ENCODE measurements around the gene C2orf72. TPM values are rescaled to one million over a fixed set of nuclear protein-coding genes. Genes with fewer than 3 reads are reported as not detected.

The C2orf72 gene
- total and polyA plus RNA-seq, 2 experiments from 2014 or later: 5.3 to 5.4 TPM

DNA sequence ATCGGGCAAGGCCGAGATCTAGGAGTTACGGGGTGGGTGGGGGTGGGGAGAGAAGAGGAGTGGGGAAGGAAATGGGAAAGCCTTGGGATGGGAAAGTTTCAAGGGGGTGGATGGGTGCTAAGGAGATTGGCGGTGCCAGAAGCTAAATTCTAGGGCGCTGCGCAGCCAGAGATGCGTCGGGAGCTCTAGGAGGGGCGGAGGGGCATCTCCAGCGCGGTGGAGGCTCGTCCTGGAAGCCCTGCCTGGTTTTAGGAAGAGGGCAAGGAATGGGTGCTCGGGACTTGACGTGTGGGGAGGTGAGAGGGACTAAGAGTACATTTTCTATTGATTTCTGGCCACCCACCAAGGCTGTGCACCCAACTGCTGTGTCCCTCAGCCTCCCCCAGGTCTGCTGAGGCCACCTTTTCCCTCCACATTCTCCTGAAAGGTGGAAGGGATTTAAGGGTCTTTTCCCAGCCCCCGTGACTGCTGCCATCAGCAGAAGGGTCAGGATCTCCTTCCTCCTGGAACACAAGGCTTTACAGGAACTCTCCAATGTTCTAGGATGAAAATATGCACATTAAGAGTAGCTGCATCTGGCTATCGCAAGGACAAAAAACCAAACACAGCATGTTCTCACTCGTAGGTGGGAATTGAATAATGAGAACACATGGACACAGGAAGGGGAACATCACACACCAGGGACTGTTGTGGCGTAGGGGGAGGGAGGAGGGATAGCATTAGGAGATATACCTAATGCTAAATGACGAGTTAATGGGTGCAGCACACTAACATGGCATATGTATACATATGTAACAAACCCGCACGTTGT is 1.4 kb downstream of the C2orf72 start:
- H3K36me3 ChIP-seq: no peaks in the 10 kb centered on the region
- peaks cover 55% of the 10 kb centered on the region for H3K27me3 ChIP-seq
- no peaks in the 10 kb centered on the region for H3K9me3 ChIP-seq (ENCODE audit: low read depth)
- no peaks in the 10 kb centered on the region for H3K4me1 ChIP-seq (ENCODE audit: low read depth)
- DNase-seq (ENCODE audit: low read depth in 1 of 2, low spot score in 1 of 2): no peak
- H3K4me3 ChIP-seq: peak overlapping the region; percentile 21
- no peak overlapping the region for H3K27ac ChIP-seq
- TF ChIP-seq, protein P1, sequence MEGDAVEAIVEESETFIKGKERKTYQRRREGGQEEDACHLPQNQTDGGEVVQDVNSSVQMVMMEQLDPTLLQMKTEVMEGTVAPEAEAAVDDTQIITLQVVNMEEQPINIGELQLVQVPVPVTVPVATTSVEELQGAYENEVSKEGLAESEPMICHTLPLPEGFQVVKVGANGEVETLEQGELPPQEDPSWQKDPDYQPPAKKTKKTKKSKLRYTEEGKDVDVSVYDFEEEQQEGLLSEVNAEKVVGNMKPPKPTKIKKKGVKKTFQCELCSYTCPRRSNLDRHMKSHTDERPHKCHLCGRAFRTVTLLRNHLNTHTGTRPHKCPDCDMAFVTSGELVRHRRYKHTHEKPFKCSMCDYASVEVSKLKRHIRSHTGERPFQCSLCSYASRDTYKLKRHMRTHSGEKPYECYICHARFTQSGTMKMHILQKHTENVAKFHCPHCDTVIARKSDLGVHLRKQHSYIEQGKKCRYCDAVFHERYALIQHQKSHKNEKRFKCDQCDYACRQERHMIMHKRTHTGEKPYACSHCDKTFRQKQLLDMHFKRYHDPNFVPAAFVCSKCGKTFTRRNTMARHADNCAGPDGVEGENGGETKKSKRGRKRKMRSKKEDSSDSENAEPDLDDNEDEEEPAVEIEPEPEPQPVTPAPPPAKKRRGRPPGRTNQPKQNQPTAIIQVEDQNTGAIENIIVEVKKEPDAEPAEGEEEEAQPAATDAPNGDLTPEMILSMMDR (IDR thresholded peaks at IDR 0.05; ENCODE audit: low read depth, low read length): no peak

DNA sequence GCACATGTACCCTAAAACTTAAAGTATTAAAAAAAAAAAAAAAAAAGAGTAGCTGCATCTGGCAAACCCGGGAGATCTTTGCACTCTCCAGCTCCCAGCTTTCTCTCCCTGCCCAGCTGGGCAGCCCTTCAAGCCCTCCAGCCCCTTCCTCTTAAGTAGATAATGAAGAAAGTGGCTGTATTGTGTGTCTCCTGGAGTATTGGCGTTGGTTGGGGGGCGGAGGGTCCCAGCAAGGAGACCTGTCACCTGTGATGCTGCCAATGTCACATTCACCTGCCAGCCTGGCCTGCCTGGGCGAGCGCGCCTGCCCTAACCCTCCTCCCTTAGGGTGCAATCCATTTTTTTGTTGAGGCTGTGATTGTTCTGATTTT is 2.0 kb downstream of the C2orf72 start:
- no peaks in the 10 kb centered on the region for H3K4me1 ChIP-seq (ENCODE audit: low read depth)
- no peaks in the 10 kb centered on the region for H3K36me3 ChIP-seq
- H3K27ac ChIP-seq: no peak overlapping the region
- peaks cover 50% of the 10 kb centered on the region for H3K27me3 ChIP-seq
- TF ChIP-seq, protein P1 (IDR thresholded peaks at IDR 0.05; ENCODE audit: low read depth, low read length): no peak
- H3K4me3 ChIP-seq: no peak overlapping the region
- H3K9me3 ChIP-seq (ENCODE audit: low read depth): no peaks in the 10 kb centered on the region
- DNase-seq (ENCODE audit: low read depth in 1 of 2, low spot score in 1 of 2): no peak

DNA sequence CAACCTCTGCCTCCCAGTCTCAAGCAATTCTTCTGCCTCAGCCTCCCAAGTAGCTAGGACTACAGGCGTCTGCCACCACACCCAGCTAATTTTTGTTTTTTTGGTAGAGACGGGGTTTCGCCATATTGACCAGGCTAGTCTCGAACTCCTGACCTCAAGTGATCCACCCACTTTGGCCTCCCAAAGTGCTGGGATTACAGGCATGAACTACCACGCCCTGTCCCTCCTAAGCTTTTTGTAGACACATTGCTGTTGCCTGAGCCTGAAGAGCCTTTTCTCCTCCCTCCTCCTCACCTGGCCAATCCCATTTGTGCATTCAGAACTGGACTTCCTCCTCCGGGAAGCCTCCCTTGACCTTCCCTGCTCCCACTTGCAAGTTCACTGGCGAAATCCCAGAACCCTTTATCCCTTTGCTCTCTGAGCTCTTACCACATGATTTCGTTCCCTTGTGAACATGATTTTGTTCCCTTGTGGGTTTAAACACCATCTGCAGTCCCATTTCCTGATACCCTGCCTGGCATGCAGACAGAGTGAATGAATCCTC is 2.6 kb downstream of the C2orf72 start:
- H3K9me3 ChIP-seq (ENCODE audit: low read depth): no peaks in the 10 kb centered on the region
- DNase-seq (ENCODE audit: low read depth in 1 of 2, low spot score in 1 of 2): no peak
- no peaks in the 10 kb centered on the region for H3K36me3 ChIP-seq
- H3K4me1 ChIP-seq (ENCODE audit: low read depth): no peaks in the 10 kb centered on the region
- TF ChIP-seq, protein P1 (IDR thresholded peaks at IDR 0.05; ENCODE audit: low read depth, low read length): no peak
- no peak overlapping the region for H3K4me3 ChIP-seq
- no peak overlapping the region for H3K27ac ChIP-seq
- H3K27me3 ChIP-seq: peaks cover 44% of the 10 kb centered on the region

DNA sequence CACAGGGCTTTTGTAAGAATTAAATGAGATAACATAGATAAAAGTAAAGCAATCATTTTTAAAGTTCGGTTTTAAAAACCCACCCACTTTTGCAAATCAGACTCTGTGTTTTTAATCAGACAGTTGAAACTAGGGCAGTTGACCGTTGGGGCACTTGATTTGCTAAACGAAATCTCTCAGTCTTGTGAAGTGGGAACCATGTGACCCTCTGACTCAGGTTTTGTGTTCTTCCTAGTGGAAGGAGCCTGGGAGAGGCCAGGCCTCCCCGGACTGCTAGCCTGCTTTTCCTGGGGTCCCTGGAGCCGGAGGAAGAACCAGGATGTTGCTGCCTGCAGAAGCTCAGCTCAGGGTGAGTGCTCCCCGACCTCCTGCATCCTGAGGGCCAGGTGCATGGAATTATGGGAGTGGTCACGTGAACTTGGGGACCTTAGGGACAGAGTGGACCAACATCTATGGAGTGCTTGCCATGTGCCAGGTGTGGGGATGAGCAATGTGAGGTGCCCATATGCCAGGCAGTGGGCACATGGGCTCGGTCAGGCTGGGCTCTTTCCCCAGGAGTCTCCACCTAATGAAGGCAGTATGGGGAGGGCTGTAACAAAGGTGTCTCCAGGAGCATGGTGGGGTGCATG is 3.9 kb downstream of the C2orf72 start:
- H3K9me3 ChIP-seq (ENCODE audit: low read depth): no peaks in the 10 kb centered on the region
- peaks cover 31% of the 10 kb centered on the region for H3K27me3 ChIP-seq
- TF ChIP-seq, protein P1 (IDR thresholded peaks at IDR 0.05; ENCODE audit: low read depth, low read length): no peak
- H3K27ac ChIP-seq: no peak overlapping the region
- no peak for DNase-seq (ENCODE audit: low read depth in 1 of 2, low spot score in 1 of 2)
- H3K4me3 ChIP-seq: no peak overlapping the region
- H3K36me3 ChIP-seq: no peaks in the 10 kb centered on the region
- H3K4me1 ChIP-seq (ENCODE audit: low read depth): no peaks in the 10 kb centered on the region

DNA sequence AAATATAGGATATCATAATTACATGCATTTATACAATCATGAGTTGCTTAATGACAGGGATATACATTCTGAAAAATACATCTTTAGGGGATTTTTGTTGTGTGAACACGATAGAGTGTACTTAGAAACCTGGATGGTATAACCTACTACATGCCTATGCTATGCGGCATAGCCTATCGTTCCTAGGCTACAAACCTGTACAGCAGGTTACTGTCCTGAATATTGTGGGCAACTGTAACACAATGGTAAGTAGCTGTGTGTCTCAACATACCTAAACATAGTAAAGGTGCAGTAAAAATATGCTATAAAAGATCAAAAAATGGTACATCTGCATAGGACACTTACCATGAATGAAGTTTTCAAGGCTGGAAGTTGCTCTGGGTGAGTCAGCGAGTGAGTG is 6.5 kb downstream of the C2orf72 start:
- Histone ChIP-seq H3K9me3 (ENCODE audit: low read depth) (no peaks in the 10 kb centered on the region), H3K27ac (no peak overlapping the region), H3K4me1 (ENCODE audit: low read depth) (no peaks in the 10 kb centered on the region), H3K36me3 (no peaks in the 10 kb centered on the region), H3K4me3 (no peak overlapping the region), H3K27me3 (peaks cover 11% of the 10 kb centered on the region)
- TF ChIP-seq, protein P1 (IDR thresholded peaks at IDR 0.05; ENCODE audit: low read depth, low read length): no peak
- DNase-seq (ENCODE audit: low read depth in 1 of 2, low spot score in 1 of 2): no peak

All from cardiac muscle cell (in vitro differentiated cells and primary cell).